Smooth muscle cell (in vitro differentiated cells): ENCODE results near the gene MRPL43. TPM values are rescaled to one million over a fixed set of nuclear protein-coding genes. Genes with fewer than 3 reads are reported as not detected.

Source experiments
- DNase-seq: peaks from one replicate; lab custom pipeline; 2025; ENCODE audit not compliant: unreplicated experiment; lab: John Stamatoyannopoulos, UW
- H2AFZ ChIP-seq: fragments of 200-600 bp; sonication (generic); 2 replicates; pipeline ENCODE4 v1.6.0; 2016; ENCODE audit warnings: antibody characterized with exemption, low read depth, mild to moderate bottlenecking
- H3F3A ChIP-seq: fragments of 200-600 bp; sonication (generic); 2 replicates; pipeline ENCODE4 v1.6.0; 2017; ENCODE audit warnings: antibody characterized with exemption, low read depth
- H3K27ac ChIP-seq: fragments of 200-600 bp; sonication (generic); 2 replicates; pipeline ENCODE4 v1.5.1; 2016; ENCODE audit warnings: low read depth, mild to moderate bottlenecking
- H3K27me3 ChIP-seq: fragments of 200-600 bp; sonication (generic); 2 replicates; pipeline ENCODE4 v1.6.1; 2016; ENCODE audit warnings: low read depth, mild to moderate bottlenecking
- H3K36me3 ChIP-seq: fragments of 200-600 bp; sonication (generic); 2 replicates; pipeline ENCODE4 v1.5.1; 2016; ENCODE audit warnings: low read depth
- H3K4me1 ChIP-seq: fragments of 200-600 bp; sonication (generic); 2 replicates; pipeline ENCODE4 v1.5.1; 2016; ENCODE audit warnings: low read depth
- H3K4me2 ChIP-seq: fragments of 200-600 bp; sonication (generic); 2 replicates; pipeline ENCODE4 v1.6.0; 2016; ENCODE audit warnings: mild to moderate bottlenecking
- H3K4me3 ChIP-seq: fragments of 200-600 bp; sonication (generic); 2 replicates; pipeline ENCODE4 v1.5.1; 2016; ENCODE audit warnings: mild to moderate bottlenecking
- H3K79me2 ChIP-seq: fragments of 200-600 bp; sonication (generic); 2 replicates; pipeline ENCODE4 v1.6.0; 2016; ENCODE audit warnings: low read depth, mild to moderate bottlenecking
- H3K9ac ChIP-seq: fragments of 200-600 bp; sonication (generic); 2 replicates; pipeline ENCODE4 v1.6.0; 2016; ENCODE audit warnings: low read depth
- H3K9me3 ChIP-seq: fragments of 200-600 bp; sonication (generic); replicated peaks from 2 replicates; pipeline ENCODE4 v1.5.1; 2016; ENCODE audit warnings: low read depth
- H4K20me1 ChIP-seq: fragments of 200-600 bp; sonication (generic); 2 replicates; pipeline ENCODE4 v1.6.0; 2016; ENCODE audit warnings: low read depth
- CTCF ChIP-seq: fragments of 200-600 bp; sonication (generic); IDR thresholded peaks from 2 replicates; pipeline ENCODE4 v1.5.1; 2017; ENCODE audit warnings: borderline replicate concordance, mild to moderate bottlenecking, antibody characterized with exemption; ENCODE audit not compliant: insufficient read depth, poor library complexity, severe bottlenecking
- WGBS: methylation state at CpG from one replicate; pipeline ENCODE4 v1.1.7; 2016; ENCODE audit warnings: low lambda C conversion rate; 5-methylcytosine and 5-hydroxymethylcytosine counted together
- polyA plus RNA-seq: library from polyadenylated mRNA; unstranded; fragments of >200 nt; fragmentation: Nextera tagmentation; extraction: Ambion mirVana; gene quantifications from 2 replicates; pipeline ENCODE4 v1.2.1, GENCODE V29; 2016
- total RNA-seq: library from RNA; depleted of rRNA; stranded (reverse); fragments of >200 nt; gene quantifications from 2 replicates; pipeline ENCODE4 v1.2.3, GENCODE V29; 2014

Gene MRPL43
- total and polyA plus RNA-seq, 2 experiments from 2014 or later, result 89.9 to 120 TPM

- H4K20me1 ChIP-seq, result no peaks in the 10 kb centered on the region
- H2AFZ ChIP-seq, result no peak overlapping the region
- H3K4me3 ChIP-seq, result no peak overlapping the region
- DNase-seq, result no peak
- peaks cover 12% of the 10 kb centered on the region for H3K4me1 ChIP-seq
- H3K9me3 ChIP-seq, result no peaks in the 10 kb centered on the region
- peaks cover 28% of the 10 kb centered on the region for H3F3A ChIP-seq
- H3K79me2 ChIP-seq, result peaks cover 4% of the 10 kb centered on the region
- H3K27me3 ChIP-seq, result no peaks in the 10 kb centered on the region
- TF ChIP-seq CTCF, result no peak
- no peak overlapping the region for H3K4me2 ChIP-seq
- H3K27ac ChIP-seq, result peak overlapping the region; percentile 42
- no peaks in the 10 kb centered on the region for H3K36me3 ChIP-seq
- WGBS, result 30% methylated on average over 5 of the region's 6 CpGs
- no peak overlapping the region for H3K9ac ChIP-seq
Observed at GRCh38 chr10:100995181-100995580, 7.9 kb upstream of the MRPL43 start.

- Histone ChIP-seq H3K4me2 (no peak overlapping the region), H3K9me3 (no peaks in the 10 kb centered on the region), H3K79me2 (peaks cover 10% of the 10 kb centered on the region), H3K27ac (no peak overlapping the region), H4K20me1 (no peaks in the 10 kb centered on the region), H3K27me3 (no peaks in the 10 kb centered on the region), H3F3A (peaks cover 28% of the 10 kb centered on the region), H3K4me3 (no peak overlapping the region), H3K9ac (no peak overlapping the region), H2AFZ (no peak overlapping the region), H3K4me1 (peaks cover 12% of the 10 kb centered on the region), H3K36me3 (no peaks in the 10 kb centered on the region)
- DNase-seq, result no peak
- TF ChIP-seq CTCF, result peak; percentile 64
- 60% methylated on average over 10 of the region's 10 CpGs for WGBS
Observed at GRCh38 chr10:100993986-100994708, 6.8 kb upstream of the MRPL43 start.

- Histone ChIP-seq H3K4me3 (no peak overlapping the region), H3K9ac (no peak overlapping the region), H3K4me1 (peaks cover 9% of the 10 kb centered on the region), H3K4me2 (no peak overlapping the region), H3K36me3 (no peaks in the 10 kb centered on the region), H3K27ac (no peak overlapping the region), H3K79me2 (peaks cover 29% of the 10 kb centered on the region), H3F3A (peaks cover 4% of the 10 kb centered on the region), H4K20me1 (no peaks in the 10 kb centered on the region), H2AFZ (no peak overlapping the region), H3K9me3 (no peaks in the 10 kb centered on the region), H3K27me3 (no peaks in the 10 kb centered on the region)
- DNase-seq, result no peak
- no peak for TF ChIP-seq CTCF
- 97% methylated on average over 21 of the region's 21 CpGs for WGBS
Observed at GRCh38 chr10:100989088-100989487, 1.8 kb upstream of the MRPL43 start.

- H3F3A ChIP-seq, result no peaks in the 10 kb centered on the region
- DNase-seq, result no peak
- no peak for TF ChIP-seq CTCF
- peak overlapping the region; percentile 60 for H3K9ac ChIP-seq
- H4K20me1 ChIP-seq, result no peaks in the 10 kb centered on the region
- H3K27ac ChIP-seq, result no peak overlapping the region
- peaks cover 9% of the 10 kb centered on the region for H3K4me1 ChIP-seq
- 78% methylated on average over 10 of the region's 10 CpGs for WGBS
- peak overlapping the region; percentile 96 for H3K4me2 ChIP-seq
- no peaks in the 10 kb centered on the region for H3K9me3 ChIP-seq
- peak overlapping the region; percentile 88 for H3K4me3 ChIP-seq
- H3K27me3 ChIP-seq, result no peaks in the 10 kb centered on the region
- peaks cover 29% of the 10 kb centered on the region for H3K79me2 ChIP-seq
- no peaks in the 10 kb centered on the region for H3K36me3 ChIP-seq
- no peak overlapping the region for H2AFZ ChIP-seq
Observed at GRCh38 chr10:100988166-100988565, 869 bp upstream of the MRPL43 start.
